ENCODE measurements around the gene VSIR. TPM values are rescaled to one million over a fixed set of nuclear protein-coding genes. Genes with fewer than 3 reads are reported as not detected.

VSIR gene
- total and polyA plus RNA-seq, 9 of the 15 experiments (the other 6 are each of a cell fraction or from before 2014, with no cell fraction given), result 0.14 to 20.5 (median 9.3) TPM

GRCh38 chr10:71745664-71746250 lies 27.6 kb downstream of the VSIR start (continued):
- TF ChIP-seq, protein P1, sequence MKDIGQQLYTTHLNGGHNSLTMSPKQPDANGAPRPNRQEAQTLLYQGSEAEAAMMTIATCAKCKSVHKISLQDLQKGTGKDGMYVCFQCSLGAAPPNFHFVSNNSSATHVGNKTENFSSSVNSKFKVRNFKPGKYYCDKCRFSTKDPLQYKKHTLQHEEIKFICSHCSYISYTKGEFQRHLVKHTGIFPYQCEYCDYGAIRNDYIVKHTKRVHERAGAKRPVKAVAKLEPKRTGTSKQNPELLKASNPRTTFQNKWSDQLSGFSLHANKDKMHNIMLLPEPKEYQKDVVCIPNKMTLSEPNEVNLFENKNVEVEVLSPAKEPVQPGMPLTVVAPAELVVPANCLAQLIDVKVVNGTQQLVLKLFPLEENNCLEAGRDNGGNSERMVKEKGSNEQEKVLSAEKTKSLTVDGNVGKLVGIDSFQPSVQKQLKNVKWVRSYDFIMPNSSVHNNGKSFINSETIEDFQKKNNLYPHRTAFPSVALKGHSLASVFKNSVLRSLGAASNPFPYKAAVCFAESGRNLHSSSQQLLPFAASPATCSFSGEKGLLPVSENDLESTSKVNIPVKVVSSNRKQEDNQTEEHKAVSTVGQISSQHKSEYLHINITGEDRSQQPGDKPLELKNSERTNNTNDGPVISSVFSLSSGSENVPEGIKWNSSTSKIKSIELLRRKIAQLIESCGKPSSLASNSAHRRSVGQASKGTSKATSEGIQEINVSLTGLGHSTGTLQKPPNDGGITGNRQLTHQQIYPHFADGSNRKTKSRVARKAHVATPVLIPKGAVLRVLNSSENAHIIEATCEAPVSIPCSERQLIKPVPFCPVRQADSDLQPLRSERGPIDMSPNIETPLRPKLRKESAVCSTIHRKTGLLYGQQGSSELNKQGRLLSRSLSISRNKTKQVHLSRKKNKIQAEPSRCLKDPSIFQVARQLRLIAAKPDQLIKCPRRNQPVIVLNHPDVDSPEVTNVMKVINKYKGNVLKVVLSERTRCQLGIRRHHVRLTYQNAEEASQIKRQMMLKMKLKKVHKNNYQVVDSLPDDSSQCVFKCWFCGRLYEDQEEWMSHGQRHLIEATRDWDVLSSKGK (CRISPR knock-in tag; IDR thresholded peaks at IDR 0.05), result no peak
- TF ChIP-seq STAG1 (CRISPR knock-in tag; IDR thresholded peaks at IDR 0.05; ENCODE audit: borderline replicate concordance) (no peak), SRSF9 (IDR thresholded peaks at IDR 0.05; ENCODE audit: borderline replicate concordance, low read depth, low read length) (no peak), ZNF584 (CRISPR knock-in tag; IDR thresholded peaks at IDR 0.05; ENCODE audit: low read depth) (no peak), IRF2 (CRISPR knock-in tag; IDR thresholded peaks at IDR 0.05) (no peak), GTF3C2 (IDR thresholded peaks at IDR 0.05; ENCODE audit: borderline replicate concordance, extremely low read depth, insufficient read length) (no peak), ZNF316 (IDR thresholded peaks at IDR 0.05) (peak; percentile 19), ZNF24 (IDR thresholded peaks at IDR 0.05) (peak; percentile 66; the same call in 1 of the 2 replicates), PTRF (tag; IDR thresholded peaks at IDR 0.05) (no peak), ZNF311 (CRISPR knock-in tag; IDR thresholded peaks at IDR 0.05) (no peak), PHTF2 (CRISPR knock-in tag; IDR thresholded peaks at IDR 0.05) (no peak), ELF2 (CRISPR knock-in tag; IDR thresholded peaks at IDR 0.05) (0 out of 2 replicates have a peak, but pooled peaks have one; percentile 20), TCF7 (IDR thresholded peaks at IDR 0.05; ENCODE audit: borderline replicate concordance) (no peak), CAMTA2 (CRISPR knock-in tag; conservative IDR thresholded peaks at IDR 0.05) (0 out of 2 replicates have a peak, but pooled peaks have one; percentile 8), BACH1 (tag; IDR thresholded peaks at IDR 0.05) (peak; percentile 5; the same call in 1 of the 2 replicates), LCOR (CRISPR knock-in tag; IDR thresholded peaks at IDR 0.05) (no peak), FUS (optimal IDR thresholded peaks at IDR 0.05; ENCODE audit: low read depth, low read length) (no peak), RBM39 (optimal IDR thresholded peaks at IDR 0.05; ENCODE audit: low read depth, low read length) (peak; percentile 56), MCM5 (IDR thresholded peaks at IDR 0.05; ENCODE audit: low read depth) (no peak)
- TF ChIP-seq, protein P2, sequence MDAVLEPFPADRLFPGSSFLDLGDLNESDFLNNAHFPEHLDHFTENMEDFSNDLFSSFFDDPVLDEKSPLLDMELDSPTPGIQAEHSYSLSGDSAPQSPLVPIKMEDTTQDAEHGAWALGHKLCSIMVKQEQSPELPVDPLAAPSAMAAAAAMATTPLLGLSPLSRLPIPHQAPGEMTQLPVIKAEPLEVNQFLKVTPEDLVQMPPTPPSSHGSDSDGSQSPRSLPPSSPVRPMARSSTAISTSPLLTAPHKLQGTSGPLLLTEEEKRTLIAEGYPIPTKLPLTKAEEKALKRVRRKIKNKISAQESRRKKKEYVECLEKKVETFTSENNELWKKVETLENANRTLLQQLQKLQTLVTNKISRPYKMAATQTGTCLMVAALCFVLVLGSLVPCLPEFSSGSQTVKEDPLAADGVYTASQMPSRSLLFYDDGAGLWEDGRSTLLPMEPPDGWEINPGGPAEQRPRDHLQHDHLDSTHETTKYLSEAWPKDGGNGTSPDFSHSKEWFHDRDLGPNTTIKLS (IDR thresholded peaks at IDR 0.05; ENCODE audit: borderline replicate concordance, low read depth), result no peak
- TF ChIP-seq, protein P3, sequence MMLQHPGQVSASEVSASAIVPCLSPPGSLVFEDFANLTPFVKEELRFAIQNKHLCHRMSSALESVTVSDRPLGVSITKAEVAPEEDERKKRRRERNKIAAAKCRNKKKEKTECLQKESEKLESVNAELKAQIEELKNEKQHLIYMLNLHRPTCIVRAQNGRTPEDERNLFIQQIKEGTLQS (IDR thresholded peaks at IDR 0.05), result no peak
- TF ChIP-seq, protein P3 (CRISPR knock-in tag; conservative IDR thresholded peaks at IDR 0.05), result no peak
